ENCODE measurements around the gene LAP3.
"Not testable (repeated sequence)": the region's sequence is repeated elsewhere in the genome, so short reads cannot be mapped to it uniquely, and the experiment has no call there.

The LAP3 gene

DNA sequence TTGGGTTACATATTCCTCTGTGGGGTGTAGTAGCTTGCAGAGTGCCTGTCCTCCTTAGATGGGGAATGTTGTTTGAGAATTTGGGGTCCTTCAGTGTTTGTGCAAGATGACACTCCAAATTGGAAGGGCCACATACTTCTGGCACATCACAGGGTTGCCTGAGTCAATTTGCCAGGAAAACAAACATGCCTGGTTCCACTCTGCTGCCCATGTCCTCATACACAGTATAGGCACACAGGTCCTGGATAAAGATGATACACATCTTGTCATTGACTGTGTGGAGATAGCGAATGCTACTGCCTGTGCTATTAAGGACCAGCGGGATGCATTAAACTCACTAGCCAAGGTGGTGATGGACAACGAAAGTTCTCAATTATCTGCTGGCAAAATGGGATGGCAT is 11.2 kb upstream of the LAP3 start:
- DNase-seq, result no peak

GRCh38 chr4:17567271-17567670 is 9.7 kb upstream of the LAP3 start:
- no peak for DNase-seq

GRCh38 chr4:17574206-17574605 is 2.8 kb upstream of the LAP3 start:
- no peak for DNase-seq

- not testable (repeated sequence) for DNase-seq
Observed at GRCh38 chr4:17575177-17575576, 1.8 kb upstream of the LAP3 start.

DNA sequence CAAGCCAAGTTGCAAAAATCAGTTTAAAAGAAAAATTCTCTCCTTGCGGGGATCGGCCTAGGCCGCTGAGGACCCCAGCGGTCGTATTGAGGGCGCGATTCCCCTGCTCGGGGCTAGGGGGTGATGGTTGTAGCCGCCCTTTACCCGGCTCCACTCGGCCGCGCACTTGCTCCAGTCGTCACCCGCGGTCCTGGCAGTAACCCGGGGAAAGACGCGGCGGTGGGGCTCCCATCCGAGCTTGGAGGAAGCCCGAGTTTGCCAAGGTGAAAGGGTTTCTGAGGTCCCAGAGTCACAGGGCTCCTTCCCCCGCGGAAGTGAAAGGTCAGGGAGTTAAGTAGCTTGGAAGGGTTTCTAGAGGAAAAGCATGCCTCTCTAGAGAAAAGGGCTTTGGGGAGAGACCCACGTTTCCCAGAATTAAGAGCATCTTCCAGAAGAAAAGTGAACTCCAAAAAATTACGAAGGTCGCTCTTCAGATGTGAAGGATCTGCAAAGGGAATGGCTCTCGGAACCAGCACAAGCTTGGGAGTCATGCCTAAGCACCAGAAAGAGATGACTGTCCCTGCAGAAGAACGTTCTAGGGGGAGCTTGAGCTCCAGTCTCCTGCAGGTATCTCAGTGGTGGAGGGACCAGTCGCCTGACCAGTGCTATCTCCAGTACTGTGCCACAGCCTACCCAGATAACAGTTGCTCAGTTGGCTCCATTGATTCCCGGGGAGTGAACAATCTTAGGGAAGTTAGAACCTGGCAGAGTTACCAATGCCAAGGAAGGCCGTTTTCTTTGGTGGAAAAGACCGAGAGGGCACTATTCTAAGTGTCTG is 875 bp downstream of the LAP3 start:
- DNase-seq, result peak; percentile 32 to 55

- peak; percentile 54 to 72 for DNase-seq
Observed at GRCh38 chr4:17578482-17578891, 1.5 kb downstream of the LAP3 start.

DNA sequence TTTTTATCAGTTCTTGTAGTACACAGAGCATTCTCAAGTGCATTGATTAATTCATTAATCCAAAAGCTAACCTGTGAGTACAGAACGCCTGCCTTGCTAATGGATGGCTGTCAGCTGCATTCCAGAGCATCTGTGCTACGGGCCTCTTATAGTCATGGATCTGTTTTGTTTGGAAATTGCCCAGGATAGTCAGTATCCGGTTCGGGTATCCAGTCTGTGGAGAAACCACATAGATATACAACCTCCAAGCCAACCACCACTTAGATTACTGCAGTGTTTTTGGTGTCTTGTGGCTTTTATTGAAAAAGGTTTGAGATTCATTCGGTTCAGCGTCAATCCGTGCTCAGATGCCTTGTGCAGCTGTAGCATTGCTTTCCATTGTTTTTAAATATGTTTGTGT is 4.0 kb downstream of the LAP3 start:
- no peak for DNase-seq

- no peak for DNase-seq
Observed at GRCh38 chr4:17583276-17583675, 6.3 kb downstream of the LAP3 start.

- no peak for DNase-seq
Observed at GRCh38 chr4:17583941-17584340, 6.9 kb downstream of the LAP3 start.

- DNase-seq, result no peak
Observed at GRCh38 chr4:17584521-17585213, 7.7 kb downstream of the LAP3 start.

DNA sequence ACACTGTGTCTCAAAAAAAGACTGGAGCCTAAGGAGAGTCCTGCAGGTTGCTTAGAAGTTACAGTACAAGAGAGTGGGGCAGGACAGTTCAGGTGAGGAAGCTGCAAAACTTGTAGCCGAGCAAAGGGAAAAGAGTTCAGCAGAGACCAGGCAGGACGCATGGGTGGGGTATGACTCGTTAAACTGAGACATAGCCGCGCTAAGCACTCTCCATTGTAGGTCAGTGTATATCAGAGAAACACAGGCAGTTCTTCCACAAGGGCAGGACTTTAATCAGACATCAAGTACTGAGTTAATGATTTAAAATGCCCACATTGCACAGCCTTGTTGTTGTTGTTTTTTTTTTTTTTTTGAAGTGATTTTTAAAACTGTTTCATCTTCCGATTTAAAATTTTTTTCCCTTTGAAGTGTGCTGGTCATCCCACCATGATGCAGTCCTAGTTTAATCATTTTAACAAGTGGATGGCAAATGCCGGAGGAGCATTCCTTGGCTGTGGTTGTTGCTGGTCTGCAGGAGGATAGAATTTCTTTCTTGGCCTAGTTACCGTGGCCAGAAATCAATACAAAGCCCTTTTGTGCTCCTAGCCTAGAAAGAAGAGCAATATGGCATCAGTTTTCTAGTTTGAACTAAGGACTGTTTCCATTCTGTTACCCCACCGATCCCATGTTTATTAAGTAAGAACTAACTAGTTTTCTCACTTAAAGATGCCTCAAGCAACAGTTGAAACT is 10.3 kb downstream of the LAP3 start:
- no peak for DNase-seq

GRCh38 chr4:17589355-17589754 is 12.4 kb downstream of the LAP3 start:
- DNase-seq, result no peak

DNA sequence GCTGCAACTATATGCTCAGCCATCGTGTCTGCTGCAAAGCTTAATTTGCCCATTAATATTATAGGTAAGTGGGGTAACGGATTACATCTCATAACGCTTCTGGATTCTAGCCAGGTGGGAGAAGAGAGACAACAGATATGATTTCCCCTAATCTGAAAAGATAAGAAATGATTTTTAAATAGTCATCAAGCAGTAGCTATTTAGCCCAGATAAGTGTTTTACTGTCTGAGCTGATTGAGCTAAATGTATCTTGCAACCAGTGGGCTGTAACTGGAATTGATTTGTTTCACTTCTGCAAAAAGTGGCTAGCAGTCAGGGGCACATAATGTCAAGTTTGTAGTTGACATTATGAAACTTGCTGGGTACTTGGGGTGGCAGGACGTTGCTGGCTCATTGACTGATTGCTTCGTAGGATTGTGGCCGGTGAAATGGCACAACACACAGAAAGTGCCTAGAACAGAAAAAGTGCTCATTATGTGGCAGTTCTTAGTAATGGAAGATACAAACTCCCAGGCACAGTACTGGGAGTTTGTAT is 18.5 kb downstream of the LAP3 start:
- DNase-seq, result no peak

DNA sequence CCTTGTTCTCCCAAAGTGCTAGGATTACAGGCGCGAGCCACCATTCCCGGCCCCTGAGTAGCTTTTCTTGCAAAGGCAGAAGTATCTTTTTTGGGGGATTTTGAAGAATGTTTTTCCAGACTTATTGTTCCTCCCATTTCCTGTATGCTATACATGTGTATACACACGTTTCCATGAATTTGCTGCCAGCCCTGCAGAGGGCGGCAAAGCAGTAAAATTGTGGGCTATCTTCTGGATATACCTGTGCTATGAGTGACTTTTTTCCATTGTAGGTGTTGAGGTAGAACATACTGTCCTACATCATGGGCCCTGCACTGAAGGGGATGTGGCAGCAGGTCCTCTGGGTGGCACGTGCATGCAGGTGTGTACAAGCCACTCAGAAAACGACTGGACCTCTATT is 20.5 kb downstream of the LAP3 start:
- peak in 1 of 2 experiments; percentile 3 for DNase-seq

GRCh38 chr4:17599826-17600225 is 22.8 kb downstream of the LAP3 start:
- no peak for DNase-seq

DNA sequence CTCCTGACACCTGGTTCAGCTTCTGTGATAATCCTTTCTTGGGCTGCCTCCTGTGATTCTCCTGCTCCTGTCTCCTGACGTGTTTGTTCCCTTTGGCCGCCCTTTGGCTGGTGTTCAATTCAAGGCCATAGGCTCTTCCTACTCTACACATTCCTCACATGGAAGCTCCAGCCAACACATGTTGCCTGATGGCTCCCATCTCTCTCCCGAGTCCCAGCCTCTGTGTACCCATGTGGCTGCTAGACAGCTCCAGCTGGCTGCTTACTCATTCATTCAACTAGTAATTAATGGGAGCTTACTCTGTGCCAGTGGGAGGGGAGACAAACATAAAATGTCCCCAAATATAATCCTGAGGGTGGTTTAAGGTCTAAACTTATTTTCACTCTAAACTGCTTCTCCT is 28.2 kb downstream of the LAP3 start:
- no peak for DNase-seq

DNA sequence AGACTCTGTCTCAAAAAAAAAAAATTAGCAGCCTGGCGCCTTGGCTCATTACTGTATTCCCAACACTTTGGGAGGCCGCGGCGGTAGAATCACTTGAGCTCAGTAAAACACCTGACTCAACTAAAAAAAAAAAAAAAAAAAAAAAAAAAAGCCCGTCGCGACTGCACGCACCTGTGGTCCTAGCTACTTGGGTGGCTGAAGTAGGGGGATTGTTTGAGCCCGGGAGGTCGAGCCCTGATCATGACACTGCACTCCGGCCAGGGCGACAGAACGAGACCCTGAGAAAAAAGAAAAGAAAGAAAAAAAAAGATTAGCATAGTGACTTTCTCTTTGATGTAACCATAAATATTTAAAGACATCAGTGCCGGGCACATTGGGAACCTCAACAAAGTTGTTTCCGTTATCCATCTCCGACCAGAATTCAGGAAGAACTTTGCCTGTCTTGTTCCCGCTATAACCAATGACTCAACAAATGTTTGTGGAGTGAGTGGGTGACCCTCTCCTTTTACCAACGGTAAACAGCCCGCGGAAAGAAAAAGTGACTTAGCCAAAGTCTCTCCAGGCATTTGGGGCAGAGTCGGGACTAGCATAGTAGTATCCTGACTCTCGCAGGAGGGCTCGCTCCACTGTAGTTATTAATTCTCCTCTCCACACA is 36.9 kb downstream of the LAP3 start:
- DNase-seq, result peak; percentile 64 to 74

DNA sequence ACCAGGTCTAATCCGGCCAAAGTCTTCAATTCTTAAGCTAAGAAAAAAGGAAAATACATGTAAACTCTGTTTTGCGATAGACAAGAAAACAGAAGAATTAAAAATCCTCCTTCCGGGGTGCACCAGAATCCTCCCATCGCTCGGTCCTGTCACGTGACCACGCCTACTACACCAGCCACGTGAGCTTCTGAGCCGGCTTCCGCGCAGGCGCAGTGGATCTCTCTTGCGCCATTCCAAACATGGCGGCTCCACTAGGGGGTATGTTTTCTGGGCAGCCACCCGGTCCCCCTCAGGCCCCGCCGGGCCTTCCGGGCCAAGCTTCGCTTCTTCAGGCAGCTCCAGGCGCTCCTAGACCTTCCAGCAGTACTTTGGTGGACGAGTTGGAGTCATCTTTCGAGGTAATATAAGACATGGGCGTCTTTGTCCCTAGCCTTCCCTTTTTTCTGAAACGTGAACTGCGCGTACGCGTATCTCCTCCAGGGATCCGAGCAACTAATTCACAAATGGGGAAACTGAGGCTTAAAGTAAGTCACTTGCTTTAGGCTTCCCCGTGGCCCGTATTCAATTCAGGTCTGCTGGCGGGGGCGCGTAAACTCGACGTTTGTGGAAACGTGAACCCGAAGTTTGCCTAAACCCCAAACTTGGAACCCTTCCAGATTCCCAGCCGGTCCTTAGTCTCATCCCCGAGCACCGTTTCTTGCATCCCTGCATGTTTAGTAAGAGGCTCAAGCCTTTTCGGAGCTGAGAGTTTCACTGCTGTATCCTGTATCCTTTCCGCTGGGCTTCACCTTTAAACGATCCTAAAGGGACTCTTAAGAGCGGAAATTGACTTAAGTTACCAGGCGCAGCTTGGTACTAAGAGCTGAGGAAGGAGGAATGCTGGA is 37.7 kb downstream of the LAP3 start, which contains the start of gene MED28:
Gene MED28, plus strand, starts transcription at position 226 of the 884 bp plus-strand sequence. Its CDS starts 14 bp downstream, at position 240.
- peak; percentile 93 to 96 for DNase-seq

- no peak for DNase-seq
Observed at GRCh38 chr4:17616283-17616682, 39.3 kb downstream of the LAP3 start.

GRCh38 chr4:17618926-17619325 is 41.9 kb downstream of the LAP3 start:
- peak; percentile 47 to 56 for DNase-seq

- DNase-seq, result no peak
Observed at GRCh38 chr4:17619416-17620105, 42.6 kb downstream of the LAP3 start.
